PC-9 (cell line): ENCODE measurements around the gene ENSA. TPM values are rescaled to one million over a fixed set of nuclear protein-coding genes. Genes with fewer than 3 reads are reported as not detected.
A peak's percentile ranks its signal among the peaks of the same experiment; 100 is the strongest.
"Not testable (repeated sequence)": the region's sequence is repeated elsewhere in the genome, so short reads cannot be mapped to it uniquely, and the experiment has no call there.

Experiments used
- BruUV-seq: library from RNA; stranded (reverse); fragments of 400-500 nt; replicated peaks from 2 replicates; lab custom pipeline; 2021; lab: Mats Ljungman, UMichigan
- CTCF ChIA-PET: fragments of 300-600 bp; sonication (Branson Sonifier 250); formaldehyde crosslinking; loops from one replicate; lab custom pipeline; 2022; ENCODE audit warnings: antibody characterized with exemption; lab: Charles Lee
- POLR2A ChIA-PET: fragments of 300-600 bp; sonication (Branson Sonifier 250); formaldehyde crosslinking; loops from one replicate; lab custom pipeline; 2022; ENCODE audit warnings: antibody characterized with exemption; ENCODE audit not compliant: unreplicated experiment; lab: Charles Lee
- DNase-seq, 2 experiments: peaks; one replicate each; pipeline versions ENCODE4 v3.0.0 to v3.0.0-alpha.2; 2015 to 2022; ENCODE audit warnings: mixed read lengths in 1 of 2
- H2AFZ ChIP-seq: fragments of 200-600 bp; sonication (generic); 2 replicates; pipeline ENCODE4 v1.8.1; 2017; ENCODE audit warnings: antibody characterized with exemption
- H3F3A ChIP-seq: fragments of 200-600 bp; sonication (generic); 2 replicates; pipeline ENCODE4 v1.8.1; 2017; ENCODE audit warnings: antibody characterized with exemption, mild to moderate bottlenecking, low read depth; ENCODE audit not compliant: insufficient read depth
- H3K27ac ChIP-seq: fragments of 200-600 bp; sonication (generic); 2 replicates; pipeline ENCODE4 v1.6.1; 2016; ENCODE audit warnings: mixed run types
- H3K27me3 ChIP-seq: fragments of 200-600 bp; sonication (generic); 2 replicates; pipeline ENCODE4 v1.6.1; 2016; ENCODE audit warnings: low read depth, mixed run types; ENCODE audit not compliant: insufficient read depth
- H3K36me3 ChIP-seq: fragments of 200-600 bp; sonication (generic); 2 replicates; pipeline ENCODE4 v1.6.1; 2016; ENCODE audit warnings: low read depth, mixed run types
- H3K4me1 ChIP-seq: fragments of 200-600 bp; sonication (generic); replicated peaks from 2 replicates; pipeline ENCODE4 v1.6.1; 2016; ENCODE audit warnings: mixed run types; ENCODE audit not compliant: insufficient read depth
- H3K4me2 ChIP-seq: fragments of 200-600 bp; sonication (generic); 2 replicates; pipeline ENCODE4 v1.6.1; 2017; ENCODE audit warnings: mixed run types
- H3K4me3 ChIP-seq: fragments of 200-600 bp; sonication (generic); 2 replicates; pipeline ENCODE4 v1.6.1; 2016; ENCODE audit warnings: mixed run types
- H3K79me2 ChIP-seq: fragments of 200-600 bp; sonication (generic); 2 replicates; pipeline ENCODE4 v1.6.1; 2017; ENCODE audit warnings: low read depth, mixed run types
- H3K9me2 ChIP-seq: fragments of 200-600 bp; sonication (generic); 2 replicates; pipeline ENCODE4 v1.8.1; 2017; ENCODE audit warnings: mild to moderate bottlenecking; ENCODE audit not compliant: insufficient read depth
- H3K9me3 ChIP-seq: fragments of 200-600 bp; sonication (generic); 2 replicates; pipeline ENCODE4 v1.8.1; 2016; ENCODE audit warnings: low read depth; ENCODE audit not compliant: insufficient read depth
- H4K20me1 ChIP-seq: fragments of 200-600 bp; sonication (generic); 2 replicates; pipeline ENCODE4 v1.8.1; 2017; ENCODE audit not compliant: insufficient read depth
- EZH2 ChIP-seq: fragments of 200-600 bp; sonication (generic); IDR thresholded peaks from 2 replicates; pipeline ENCODE4 v1.8.0; 2017; ENCODE audit warnings: antibody characterized with exemption, low read depth
- intact Hi-C: fragments of 100-400 bp; cut with micrococcal nuclease; formaldehyde crosslinking; loops from one replicate; pipeline ENCODE4 v1.10.0; 2022; ENCODE audit not compliant: unreplicated experiment
- total RNA-seq: library from RNA; stranded (reverse); gene quantifications from 2 replicates; pipeline ENCODE4 v1.2.3, GENCODE V29; 2021
- TF ChIP-seq, protein P1 (sequence below): fragments of 200-600 bp; sonication (generic); conservative IDR thresholded peaks from 2 replicates; pipeline ENCODE4 v1.6.1; 2017; ENCODE audit warnings: mixed run types, antibody characterized with exemption, mild to moderate bottlenecking, moderate library complexity

The ENSA gene
- total RNA-seq, 1 experiment from 2014 or later: 229 TPM

DNA sequence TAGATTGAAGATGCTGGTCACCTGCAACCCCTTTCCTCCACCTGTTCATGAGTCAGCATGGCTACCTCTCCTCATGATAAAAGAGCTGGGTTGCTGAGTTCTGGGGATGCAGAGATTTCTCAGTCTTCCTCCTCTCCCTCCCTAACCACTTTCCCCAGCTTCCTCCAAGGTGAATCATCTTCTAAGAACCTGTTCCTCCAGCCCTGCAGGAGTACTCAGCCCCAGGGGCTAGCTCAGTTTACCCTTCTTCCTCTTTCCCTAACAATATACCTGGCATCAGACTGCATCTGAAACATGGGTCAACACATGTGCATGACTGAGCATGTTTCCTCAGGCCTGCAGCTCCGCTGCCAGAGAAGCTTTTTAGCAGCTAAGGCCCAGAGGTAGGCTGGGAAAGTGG, 5.3 kb downstream of the ENSA start:
- intact Hi-C loops: loop anchor here (5.0 to 10.0 kb wide), 3 partner anchors 188 to 351 kb away; partner anchors contain the start of genes CERS2 and CIART

GRCh38 chr1:150622303-150622975, 7.0 kb downstream of the ENSA start:
- Histone ChIP-seq H3K9me2 (no peaks in the 10 kb centered on the region), H3K4me2 (peak overlapping the region; percentile 64; the same call in 1 of the 2 replicates), H3K9me3 (no peaks in the 10 kb centered on the region), H2AFZ (no peak overlapping the region), H3K79me2 (peaks cover 57% of the 10 kb centered on the region), H3F3A (peaks cover 71% of the 10 kb centered on the region), H3K4me3 (no peak overlapping the region), H3K4me1 (peaks cover 64% of the 10 kb centered on the region), H3K36me3 (peaks cover 78% of the 10 kb centered on the region), H4K20me1 (no peaks in the 10 kb centered on the region), H3K27ac (peak overlapping the region; percentile 90), H3K27me3 (no peaks in the 10 kb centered on the region)
- TF ChIP-seq EZH2: no peak
- TF ChIP-seq, protein P1, sequence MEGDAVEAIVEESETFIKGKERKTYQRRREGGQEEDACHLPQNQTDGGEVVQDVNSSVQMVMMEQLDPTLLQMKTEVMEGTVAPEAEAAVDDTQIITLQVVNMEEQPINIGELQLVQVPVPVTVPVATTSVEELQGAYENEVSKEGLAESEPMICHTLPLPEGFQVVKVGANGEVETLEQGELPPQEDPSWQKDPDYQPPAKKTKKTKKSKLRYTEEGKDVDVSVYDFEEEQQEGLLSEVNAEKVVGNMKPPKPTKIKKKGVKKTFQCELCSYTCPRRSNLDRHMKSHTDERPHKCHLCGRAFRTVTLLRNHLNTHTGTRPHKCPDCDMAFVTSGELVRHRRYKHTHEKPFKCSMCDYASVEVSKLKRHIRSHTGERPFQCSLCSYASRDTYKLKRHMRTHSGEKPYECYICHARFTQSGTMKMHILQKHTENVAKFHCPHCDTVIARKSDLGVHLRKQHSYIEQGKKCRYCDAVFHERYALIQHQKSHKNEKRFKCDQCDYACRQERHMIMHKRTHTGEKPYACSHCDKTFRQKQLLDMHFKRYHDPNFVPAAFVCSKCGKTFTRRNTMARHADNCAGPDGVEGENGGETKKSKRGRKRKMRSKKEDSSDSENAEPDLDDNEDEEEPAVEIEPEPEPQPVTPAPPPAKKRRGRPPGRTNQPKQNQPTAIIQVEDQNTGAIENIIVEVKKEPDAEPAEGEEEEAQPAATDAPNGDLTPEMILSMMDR: no peak
- ChIA-PET CTCF (no interaction called here), POLR2A (no interaction called here)
- BruUV-seq: no TSS peak
- DNase-seq: no peak
- intact Hi-C loops: loop anchor here (5.0 to 10.0 kb wide), 3 partner anchors 190 to 352 kb away; partner anchors contain the start of genes CERS2 and CIART

More for the DNA sequence above, 5.3 kb downstream of the ENSA start:
- peaks cover 66% of the 10 kb centered on the region for H3F3A ChIP-seq
- POLR2A ChIA-PET: interaction anchor here (0.5 to 1.0 kb wide), 5 partner anchors 45 to 80 kb away, joined by 3 to 9 read pairs (median 4); partner anchors contain the start of gene MCL1
- not testable (repeated sequence) for H2AFZ ChIP-seq, H3K9me2 ChIP-seq, H3K4me3 ChIP-seq, H3K27me3 ChIP-seq, H4K20me1 ChIP-seq, BruUV-seq, H3K9me3 ChIP-seq
- H3K27ac ChIP-seq: peak overlapping the region; percentile 90
- H3K79me2 ChIP-seq: peaks cover 72% of the 10 kb centered on the region
- CTCF ChIA-PET: interaction anchor here (0.9 kb wide), 1 partner anchor 189 kb away, joined by 3 read pairs; no protein-coding TSS in a partner anchor
- peak; percentile 81 to 95 for DNase-seq
- H3K36me3 ChIP-seq: peaks cover 71% of the 10 kb centered on the region
- peaks cover 75% of the 10 kb centered on the region for H3K4me1 ChIP-seq
- H3K4me2 ChIP-seq: peak overlapping the region; percentile 65

GRCh38 chr1:150621497-150622302, 7.7 kb downstream of the ENSA start:
- H4K20me1 ChIP-seq: no peaks in the 10 kb centered on the region
- no TSS peak for BruUV-seq
- H3K9me3 ChIP-seq: no peaks in the 10 kb centered on the region
- TF ChIP-seq, protein P1: peak; percentile 73
- TF ChIP-seq EZH2: no peak
- peaks cover 76% of the 10 kb centered on the region for H3K36me3 ChIP-seq
- intact Hi-C loops: loop anchor here (5.0 to 10.0 kb wide), 3 partner anchors 191 to 353 kb away; partner anchors contain the start of genes CERS2 and CIART
- H3K27me3 ChIP-seq: no peaks in the 10 kb centered on the region
- H3K4me3 ChIP-seq: no peak overlapping the region
- peaks cover 57% of the 10 kb centered on the region for H3K4me1 ChIP-seq
- ChIA-PET POLR2A (interaction anchor here (0.6 kb wide), 1 partner anchor 42 kb away, joined by 6 read pairs; no protein-coding TSS in a partner anchor), CTCF (interaction anchor here (0.6 kb wide), 1 partner anchor 61 kb away, joined by 10 read pairs; no protein-coding TSS in a partner anchor)
- H3F3A ChIP-seq: peaks cover 71% of the 10 kb centered on the region
- H2AFZ ChIP-seq: no peak overlapping the region
- H3K4me2 ChIP-seq: no peak overlapping the region
- no peaks in the 10 kb centered on the region for H3K9me2 ChIP-seq
- H3K27ac ChIP-seq: peak overlapping the region; percentile 9; the same call in 1 of the 2 replicates
- peaks cover 56% of the 10 kb centered on the region for H3K79me2 ChIP-seq
- DNase-seq: no peak
